Measurements from ENCODE around the gene STK17A. TPM values are rescaled to one million over a fixed set of nuclear protein-coding genes. Genes with fewer than 3 reads are reported as not detected.

Gene STK17A
- polyA plus RNA-seq, 1 of the 3 experiments (the other 2 are of a cell fraction), result 47.8 TPM

GRCh38 chr7:43560742-43561330 is 22.1 kb upstream of the STK17A start:
- WGBS (ENCODE audit: low lambda C conversion rate), result 68% methylated on average over 7 of the region's 7 CpGs
- no peak for DNase-seq
- no peaks in the 10 kb centered on the region for H3K9me2 ChIP-seq
- H3K4me2 ChIP-seq, result no peak overlapping the region
- CTCF ChIA-PET, result interaction anchor here (1.0 to 10.1 kb wide), 2 partner anchors 12 to 21 kb away, joined by 3 to 81 read pairs; partner anchors contain the start of gene STK17A
- no peaks in the 10 kb centered on the region for H4K20me1 ChIP-seq (ENCODE audit: insufficient read depth)
- H3K27me3 ChIP-seq (ENCODE audit: insufficient read depth), result peaks cover 27% of the 10 kb centered on the region
- TF ChIP-seq REST (IDR thresholded peaks at IDR 0.05; ENCODE audit: low read depth, low read length), result no peak
- TF ChIP-seq ZBTB33 (IDR thresholded peaks at IDR 0.05; ENCODE audit: borderline replicate concordance, low read depth), result no peak
- TF ChIP-seq SIN3A (IDR thresholded peaks at IDR 0.05; ENCODE audit: borderline replicate concordance, low read depth, low read length), result no peak
- no peak for TF ChIP-seq FOSL2 (IDR thresholded peaks at IDR 0.05; ENCODE audit: borderline replicate concordance, low read depth)
- TF ChIP-seq TEAD4 (IDR thresholded peaks at IDR 0.05; ENCODE audit: borderline replicate concordance, insufficient read depth), result no peak
- TF ChIP-seq MXI1 (IDR thresholded peaks at IDR 0.05; ENCODE audit: low read depth, low read length), result no peak
- TF ChIP-seq SMC3 (IDR thresholded peaks at IDR 0.05; ENCODE audit: low read depth, low read length), result no peak
- TF ChIP-seq EZH2phosphoT487 (IDR thresholded peaks at IDR 0.05; ENCODE audit: borderline replicate concordance, low read depth), result no peak
- TF ChIP-seq, protein P1, sequence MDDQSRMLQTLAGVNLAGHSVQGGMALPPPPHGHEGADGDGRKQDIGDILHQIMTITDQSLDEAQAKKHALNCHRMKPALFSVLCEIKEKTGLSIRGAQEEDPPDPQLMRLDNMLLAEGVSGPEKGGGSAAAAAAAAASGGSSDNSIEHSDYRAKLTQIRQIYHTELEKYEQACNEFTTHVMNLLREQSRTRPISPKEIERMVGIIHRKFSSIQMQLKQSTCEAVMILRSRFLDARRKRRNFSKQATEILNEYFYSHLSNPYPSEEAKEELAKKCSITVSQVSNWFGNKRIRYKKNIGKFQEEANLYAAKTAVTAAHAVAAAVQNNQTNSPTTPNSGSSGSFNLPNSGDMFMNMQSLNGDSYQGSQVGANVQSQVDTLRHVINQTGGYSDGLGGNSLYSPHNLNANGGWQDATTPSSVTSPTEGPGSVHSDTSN (IDR thresholded peaks at IDR 0.05), result no peak
- no peak for TF ChIP-seq USF1 (IDR thresholded peaks at IDR 0.05; ENCODE audit: borderline replicate concordance, low read depth)
- TF ChIP-seq CTCF (IDR thresholded peaks at IDR 0.05), result no peak
- TF ChIP-seq MEF2A (IDR thresholded peaks at IDR 0.05; ENCODE audit: borderline replicate concordance, low read depth), result no peak
- TF ChIP-seq RCOR1 (IDR thresholded peaks at IDR 0.05; ENCODE audit: low read length), result no peak
- TF ChIP-seq CHD2 (IDR thresholded peaks at IDR 0.05; ENCODE audit: low read length, partially characterized antibody), result no peak
- TF ChIP-seq JUND (IDR thresholded peaks at IDR 0.05), result no peak
- POLR2A ChIA-PET, result no interaction called here
- no peaks in the 10 kb centered on the region for H3K36me3 ChIP-seq (replicated peaks in 1 of 2; ENCODE audit: control insufficient read depth in 1 of 2, insufficient read depth in 2 of 2, low read length in 1 of 2)
- no peak overlapping the region for H3K4me3 ChIP-seq (ENCODE audit: low read depth in 2 of 2, low read length in 1 of 2)
- H3K4me1 ChIP-seq (ENCODE audit: control insufficient read depth in 1 of 2, insufficient read depth in 2 of 2, low read depth in 1 of 2, low read length in 1 of 2), result no peaks in the 10 kb centered on the region
- no peak overlapping the region for H3K27ac ChIP-seq (ENCODE audit: low read depth in 2 of 2, low read length in 1 of 2)
- H2AFZ ChIP-seq (ENCODE audit: low read depth), result no peak overlapping the region
- no peak overlapping the region for H3K9ac ChIP-seq
- H3F3A ChIP-seq (replicated peaks; ENCODE audit: insufficient read depth), result no peaks in the 10 kb centered on the region
- H3K9me3 ChIP-seq, result no peaks in the 10 kb centered on the region
- H3K79me2 ChIP-seq (ENCODE audit: insufficient read depth), result no peaks in the 10 kb centered on the region
